Muscle of arm (tissue), 12 donors: Measurements from ENCODE around the gene CHD5. TPM values are rescaled to one million over a fixed set of nuclear protein-coding genes. Genes with fewer than 3 reads are reported as not detected.

Experiments used
- DNase-seq: peaks from one replicate; pipeline ENCODE4 v3.0.0-alpha.2; 2013
- polyA plus RNA-seq, 12 donors: library from polyadenylated mRNA; unstranded; fragments of 120-200 nt; gene quantifications; one replicate each; pipeline ENCODE4 v1.2.1, GENCODE V29; 2013; ENCODE audit not compliant: insufficient read length in 12 of 12

The CHD5 gene
- polyA plus RNA-seq, 12 donors, result 0.13 to 1.5 (median 0.22) TPM; not detected in 1

DNA sequence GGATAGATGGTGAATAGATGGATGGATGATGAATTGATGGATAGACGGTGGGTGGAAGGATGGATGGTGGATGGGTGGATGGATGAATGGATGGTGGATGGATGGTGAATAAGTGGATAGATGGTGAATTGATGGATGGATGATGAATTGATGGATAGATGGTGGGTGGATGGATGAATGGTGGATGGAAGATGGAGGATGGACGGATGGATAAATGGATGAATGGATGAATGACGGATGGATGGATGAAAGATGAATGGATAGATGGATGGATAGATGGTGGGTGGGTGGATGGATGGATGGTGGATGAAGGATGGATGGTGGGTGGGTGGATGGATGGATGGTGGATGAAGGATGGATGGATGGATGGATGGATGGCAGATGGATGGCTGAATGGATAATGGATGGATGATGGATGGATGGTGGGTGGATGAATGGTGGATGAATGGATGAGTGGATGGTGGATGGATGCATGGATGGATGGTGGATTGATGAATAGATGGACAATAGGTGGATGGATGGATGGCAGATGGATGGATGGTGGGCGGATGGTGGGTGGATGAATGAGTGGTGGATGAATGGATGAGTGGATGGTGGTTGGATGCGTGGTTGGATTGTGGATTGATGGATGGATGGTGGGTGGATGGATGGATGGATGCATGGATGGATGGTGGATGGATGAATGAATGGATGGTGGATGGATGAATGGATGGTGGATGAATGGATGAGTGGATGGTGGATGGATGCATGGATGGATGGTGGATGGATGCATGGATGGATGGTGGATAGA, 5.3 kb downstream of the CHD5 start:
- DNase-seq, result no peak

DNA sequence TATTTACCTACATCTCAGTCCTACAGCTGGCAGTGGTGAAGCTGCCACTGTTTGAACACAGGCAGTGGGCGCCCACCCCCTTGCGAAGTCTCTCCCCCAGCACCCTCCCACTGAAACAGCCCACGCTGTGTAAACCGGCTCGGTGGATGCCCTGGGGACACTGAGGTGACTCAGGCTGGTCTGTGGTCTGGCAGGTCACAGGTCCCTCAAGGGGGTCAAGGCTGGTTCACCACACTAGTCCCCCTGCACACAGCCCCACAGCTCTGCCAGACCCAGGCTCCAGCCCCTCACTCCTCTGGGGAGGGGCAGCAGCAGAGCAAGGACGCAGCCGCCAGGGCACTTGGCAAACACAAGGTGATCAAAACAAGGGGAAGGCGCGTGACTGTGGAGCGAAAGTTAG, 7.6 kb downstream of the CHD5 start:
- no peak for DNase-seq

DNA sequence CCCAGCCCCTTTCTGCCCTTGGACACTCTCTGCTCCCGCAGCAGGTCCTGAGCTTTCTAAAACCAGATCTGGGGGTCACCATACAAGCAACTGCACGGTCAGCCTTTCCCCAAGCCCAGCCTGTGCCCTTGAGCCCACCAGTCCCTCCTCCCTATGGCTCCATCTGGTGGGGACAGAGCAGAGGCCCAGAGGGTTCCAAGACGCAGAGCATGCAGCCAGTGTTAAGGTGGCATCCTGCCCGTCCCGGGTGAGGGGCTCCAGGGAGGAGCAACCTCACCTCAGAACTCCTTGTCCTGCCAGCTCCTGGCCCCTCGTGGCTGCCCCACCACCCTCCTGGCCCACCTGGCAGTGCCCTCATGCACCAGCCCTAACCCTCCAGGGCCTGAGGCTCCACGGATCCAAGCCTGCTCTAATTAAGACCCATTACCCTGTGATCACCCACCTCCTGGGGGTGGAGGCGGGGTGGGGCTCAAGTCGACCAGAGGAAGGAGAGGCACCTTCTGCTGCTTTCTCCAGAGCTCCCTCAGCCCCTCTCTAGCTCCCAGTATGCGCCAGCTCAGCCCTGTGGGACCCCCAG, 8.5 kb downstream of the CHD5 start:
- no peak for DNase-seq

- no peak for DNase-seq
Measured at GRCh38 chr1:6170742-6171201, 9.3 kb downstream of the CHD5 start.

GRCh38 chr1:6170116-6170741, 9.9 kb downstream of the CHD5 start:
- no peak for DNase-seq

DNA sequence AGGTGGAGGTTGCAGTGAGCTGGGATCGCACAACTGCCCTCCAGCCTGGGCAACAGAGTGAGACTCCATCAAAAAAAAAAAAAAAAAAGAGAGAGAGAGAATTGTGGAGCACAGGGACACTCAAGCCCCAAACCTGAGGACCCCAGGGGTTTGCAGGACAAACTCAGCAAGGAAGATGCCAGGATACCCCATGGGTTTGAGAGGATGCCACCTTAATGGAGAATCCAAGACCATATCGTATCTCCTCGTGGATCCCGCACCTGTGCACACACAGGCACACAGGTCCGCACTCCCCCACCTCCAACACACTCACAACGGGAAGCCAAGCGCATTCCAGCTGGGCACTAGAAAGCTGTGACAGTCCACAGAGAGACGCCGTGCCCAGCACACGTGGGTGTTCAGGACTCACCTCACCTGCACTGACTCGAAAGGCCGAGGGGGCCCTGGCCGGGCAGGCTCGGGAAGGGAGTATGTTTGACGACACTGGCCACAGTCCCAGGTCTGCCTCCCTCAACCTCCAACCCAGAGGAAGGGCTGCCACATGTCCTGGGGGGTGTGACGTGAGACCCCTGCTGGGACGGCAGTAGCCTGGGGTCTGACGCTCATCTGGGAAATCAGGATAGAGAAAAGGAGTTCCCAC, 11.1 kb downstream of the CHD5 start:
- no peak for DNase-seq

GRCh38 chr1:6167391-6168303, 12.5 kb downstream of the CHD5 start:
- DNase-seq, result no peak

DNA sequence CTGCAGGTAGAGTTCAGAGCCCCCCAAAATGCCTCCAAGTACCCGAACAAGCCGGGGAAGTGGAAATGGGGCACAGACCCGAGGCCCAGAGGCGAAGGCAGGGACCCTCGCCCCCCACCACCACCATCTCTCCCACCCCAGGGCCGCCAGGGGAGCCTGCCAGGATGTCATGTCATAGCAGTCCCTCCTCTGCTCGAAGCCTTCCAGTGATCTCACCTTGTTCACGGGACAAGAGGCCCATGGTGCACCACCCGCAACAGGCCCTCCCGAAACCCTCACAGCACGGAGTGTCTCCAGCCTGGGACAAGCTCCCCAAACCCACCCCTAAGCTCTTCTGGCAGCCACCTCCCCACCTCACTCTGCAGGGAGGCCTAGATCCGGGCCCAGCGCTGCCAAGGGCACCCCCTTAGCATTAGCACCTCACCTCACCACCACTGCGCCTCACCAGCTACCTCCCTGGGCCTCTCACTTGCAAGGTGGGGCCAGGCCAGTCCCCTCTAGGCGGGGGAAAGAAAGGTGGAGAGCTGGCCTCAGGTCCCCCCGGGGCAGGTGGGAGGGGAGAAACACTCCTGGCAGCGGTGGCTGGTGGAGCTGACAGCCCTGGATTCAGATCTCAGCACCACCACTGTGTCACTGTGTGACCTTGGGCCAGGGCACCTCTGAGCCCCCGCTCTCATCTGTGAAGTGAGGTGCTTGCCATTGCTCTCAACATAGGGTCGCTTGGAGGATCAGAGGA, 13.3 kb downstream of the CHD5 start:
- DNase-seq, result no peak

DNA sequence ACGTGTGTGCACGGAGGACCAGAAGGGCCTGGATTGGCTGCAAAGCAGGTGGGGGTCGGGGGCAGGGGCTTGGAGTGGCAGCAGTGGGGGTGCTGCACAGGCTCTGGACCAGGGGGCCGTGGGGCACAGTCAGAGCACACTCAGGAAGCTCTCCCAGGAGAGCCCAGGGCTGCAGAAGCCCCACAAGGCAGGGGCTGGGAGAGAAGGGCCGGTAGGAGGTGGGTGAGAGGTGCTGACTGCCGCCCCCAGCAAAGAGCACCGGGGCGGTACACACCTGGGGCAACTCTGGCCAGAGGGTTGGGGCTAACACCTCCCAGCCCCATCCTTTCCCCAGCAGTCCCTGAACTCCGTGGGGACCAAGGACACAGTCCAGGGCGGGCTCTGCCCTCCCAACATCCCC, 13.9 kb downstream of the CHD5 start:
- DNase-seq, result no peak

- no peak for DNase-seq
Measured at GRCh38 chr1:6165441-6165985, 14.6 kb downstream of the CHD5 start.

GRCh38 chr1:6165027-6165426, 15.1 kb downstream of the CHD5 start:
- DNase-seq, result no peak

DNA sequence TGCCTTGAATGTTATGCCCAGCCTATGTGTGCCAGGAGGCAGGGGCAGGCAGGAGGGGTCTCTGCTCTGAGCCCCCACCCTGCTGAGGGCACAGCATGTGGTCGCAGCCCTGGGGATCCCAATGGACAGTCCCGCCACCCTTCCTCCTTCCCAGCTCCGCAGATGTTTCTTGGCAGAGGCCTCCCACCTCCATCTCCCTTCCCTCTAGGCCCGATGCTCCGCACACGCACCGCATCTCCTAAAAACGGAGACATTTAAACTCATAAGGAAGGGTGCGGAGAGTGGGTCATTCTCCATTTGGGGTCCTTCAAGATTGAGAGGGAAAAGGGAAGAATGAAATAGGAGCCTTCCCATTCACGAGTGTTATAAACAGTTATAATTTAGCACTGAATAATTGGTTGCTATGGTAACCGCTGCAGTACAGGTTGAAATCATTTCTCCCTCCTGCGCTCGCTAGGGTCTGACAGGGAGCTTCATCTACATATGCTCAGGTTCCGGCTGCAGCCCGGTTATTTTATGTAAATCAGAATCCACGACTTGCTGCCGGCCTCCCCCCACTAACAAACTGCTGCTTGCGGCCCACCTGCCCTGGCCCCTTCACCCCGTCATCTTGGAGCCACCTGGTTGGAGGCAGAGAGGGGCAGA, 16.0 kb downstream of the CHD5 start:
- DNase-seq, result no peak

- no peak for DNase-seq
Measured at GRCh38 chr1:6163191-6163972, 16.7 kb downstream of the CHD5 start.

- no peak for DNase-seq
Measured at GRCh38 chr1:6162773-6163172, 17.3 kb downstream of the CHD5 start.

DNA sequence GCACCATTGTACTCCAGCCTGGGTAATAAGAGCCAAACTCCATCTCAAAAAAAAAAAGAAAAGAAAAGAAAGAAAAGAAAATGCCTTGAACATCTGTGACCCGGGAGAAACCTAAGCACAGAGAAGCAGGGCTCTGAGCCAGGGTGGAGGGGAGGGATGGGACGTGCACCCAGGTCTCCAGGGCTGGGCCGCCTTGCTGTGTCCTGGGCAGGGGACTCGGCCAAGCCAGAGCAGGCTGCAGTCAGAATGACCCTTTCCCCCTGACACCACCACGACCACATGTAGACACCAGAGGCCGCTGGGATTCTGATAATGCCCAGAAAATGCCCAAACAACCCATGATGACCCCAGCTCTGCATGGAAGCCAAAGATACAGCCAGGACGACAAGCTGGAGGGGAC, 17.8 kb downstream of the CHD5 start:
- DNase-seq, result no peak

DNA sequence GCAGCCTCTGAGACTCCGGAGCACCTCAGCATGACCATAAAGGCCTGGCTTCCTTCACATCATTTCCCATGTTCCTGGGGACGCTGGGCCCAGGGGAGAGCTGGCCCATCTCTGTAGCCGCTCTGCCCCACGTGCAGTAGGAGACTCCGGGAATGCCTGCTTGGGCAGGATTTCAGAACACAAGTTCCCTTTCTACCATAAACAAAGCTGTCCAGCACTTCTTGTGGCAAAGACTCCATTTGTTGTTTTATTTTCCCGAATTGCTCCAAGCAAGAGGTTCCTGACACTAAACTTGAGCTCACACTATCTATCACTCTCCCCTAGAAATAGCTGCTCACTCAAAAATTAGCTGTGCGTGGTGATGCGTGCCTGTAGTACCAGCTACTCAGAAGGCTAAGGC, 21.9 kb downstream of the CHD5 start:
- no peak for DNase-seq

GRCh38 chr1:6157528-6158174, 22.5 kb downstream of the CHD5 start:
- DNase-seq, result no peak

GRCh38 chr1:6157132-6157527, 23.0 kb downstream of the CHD5 start:
- DNase-seq, result no peak
